HG03175 (cell line): ENCODE results near the gene B9D1.

Experiments
- ATAC-seq: cut with Tn5 transposase; IDR thresholded peaks from one replicate; pipeline ENCODE4 v1.9.1; 2021; ENCODE audit warnings: mild to moderate bottlenecking, moderate library complexity; ENCODE audit not compliant: unreplicated experiment

The B9D1 gene

GRCh38 chr17:19325542-19325941 is 37.0 kb downstream of the B9D1 start:
- no peak for ATAC-seq

- no peak for ATAC-seq
These were observed 39.7 kb downstream of the B9D1 start for GRCh38 chr17:19322861-19323260.

GRCh38 chr17:19322129-19322505 is 40.4 kb downstream of the B9D1 start:
- no peak for ATAC-seq

GRCh38 chr17:19321481-19322128 is 40.9 kb downstream of the B9D1 start:
- ATAC-seq = no peak

- no peak for ATAC-seq
These were observed 41.6 kb downstream of the B9D1 start for GRCh38 chr17:19320876-19321275.

GRCh38 chr17:19319771-19320505 is 42.6 kb downstream of the B9D1 start:
- no peak for ATAC-seq

- no peak for ATAC-seq
These were observed 43.9 kb downstream of the B9D1 start for GRCh38 chr17:19318611-19319010.

- no peak for ATAC-seq
These were observed 45.0 kb downstream of the B9D1 start for GRCh38 chr17:19317359-19318095.

- ATAC-seq = no peak
These were observed 45.7 kb downstream of the B9D1 start for GRCh38 chr17:19316761-19317358.

- ATAC-seq = no peak
These were observed 47.4 kb downstream of the B9D1 start for GRCh38 chr17:19315104-19315503.

GRCh38 chr17:19313746-19314651 is 48.5 kb downstream of the B9D1 start:
- ATAC-seq = no peak

- ATAC-seq = no peak
These were observed 49.3 kb downstream of the B9D1 start for GRCh38 chr17:19313066-19313745.

GRCh38 chr17:19312406-19312805 is 50.1 kb downstream of the B9D1 start:
- no peak for ATAC-seq

- no peak for ATAC-seq
These were observed 50.9 kb downstream of the B9D1 start for GRCh38 chr17:19311421-19312215.

GRCh38 chr17:19311016-19311415 is 51.5 kb downstream of the B9D1 start:
- ATAC-seq = no peak

GRCh38 chr17:19310151-19310550 is 52.4 kb downstream of the B9D1 start:
- no peak for ATAC-seq

GRCh38 chr17:19309701-19310100 is 52.8 kb downstream of the B9D1 start:
- ATAC-seq = no peak

- ATAC-seq = no peak
These were observed 54.1 kb downstream of the B9D1 start for GRCh38 chr17:19308398-19308797.

GRCh38 chr17:19307521-19307920 is 55.0 kb downstream of the B9D1 start:
- ATAC-seq = no peak
